ENCODE results near the gene NPC1.
"Not testable (repeated sequence)": the region's sequence is repeated elsewhere in the genome, so short reads cannot be mapped to it uniquely, and the experiment has no call there.

The NPC1 gene

GRCh38 chr18:23573626-23574431 lies 12.5 kb downstream of the NPC1 start:
- no peak for DNase-seq

DNA sequence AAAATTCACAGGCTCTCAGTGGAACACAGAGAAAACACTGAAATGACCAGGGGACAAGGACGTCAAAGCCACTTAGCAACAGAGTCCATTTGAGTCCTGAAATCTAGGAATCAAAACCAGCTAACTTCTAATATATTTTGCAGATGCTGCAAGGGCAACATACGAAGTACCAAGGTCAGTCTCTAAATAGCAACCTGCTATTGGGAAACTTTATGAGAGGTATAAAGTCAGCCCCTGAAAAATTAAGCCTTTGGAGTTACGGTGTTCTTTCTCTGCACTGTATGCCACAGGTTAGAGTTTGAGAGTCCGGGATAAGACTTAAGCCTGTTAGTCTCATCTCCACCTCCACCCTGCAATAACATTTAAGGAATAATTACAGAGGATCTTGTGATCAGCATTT lies 13.3 kb downstream of the NPC1 start:
- no peak for DNase-seq

DNA sequence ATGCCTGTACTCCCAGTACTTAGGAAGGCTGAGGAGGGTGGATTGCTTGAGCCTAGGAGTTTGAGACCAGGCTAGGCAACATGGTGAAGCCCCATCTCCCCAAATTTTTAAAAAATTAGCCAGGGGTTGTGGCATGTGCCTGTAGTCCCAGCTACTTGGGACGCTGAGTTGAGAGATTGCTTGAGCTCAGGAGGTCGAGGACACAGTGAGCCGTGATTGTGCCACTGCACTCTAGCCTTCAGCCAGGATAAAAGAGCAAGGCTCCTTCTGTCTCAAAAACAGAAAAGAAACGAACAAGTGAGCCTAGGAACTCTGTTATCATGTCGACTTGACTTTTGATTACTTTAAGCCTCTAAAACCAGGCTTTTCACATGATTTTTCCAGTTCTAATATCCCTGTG lies 13.7 kb downstream of the NPC1 start:
- no peak for DNase-seq

- no peak for DNase-seq
These were observed 14.3 kb downstream of the NPC1 start for GRCh38 chr18:23572012-23572411.

DNA sequence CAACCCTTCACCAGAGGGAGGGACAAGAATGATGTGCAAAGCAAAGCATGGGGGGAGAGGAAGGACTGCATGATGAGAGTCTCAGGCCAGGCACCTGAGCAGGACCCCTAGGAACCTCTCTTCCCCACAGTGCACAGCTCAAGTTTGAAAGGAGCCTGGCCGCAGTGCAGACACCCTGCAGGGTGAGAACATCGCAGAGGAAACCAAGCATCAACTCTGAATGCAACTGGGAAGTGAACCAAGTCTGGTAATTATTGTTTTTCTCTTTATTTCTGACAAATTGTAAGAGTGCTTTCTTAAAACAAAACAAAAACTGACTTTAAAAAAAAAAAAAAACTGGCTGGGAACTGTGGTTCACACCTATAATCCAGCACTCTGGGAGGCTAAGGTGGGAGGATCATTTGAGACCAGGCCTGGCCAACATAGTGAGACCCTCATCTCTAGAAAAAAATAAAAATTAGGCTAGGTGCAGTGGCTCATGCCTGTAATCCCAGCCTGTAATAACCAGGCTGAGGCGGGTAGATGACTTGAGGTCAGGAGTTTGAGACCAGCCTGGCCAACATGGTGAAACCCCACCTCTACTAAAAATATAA lies 15.3 kb downstream of the NPC1 start:
- no peak for DNase-seq

DNA sequence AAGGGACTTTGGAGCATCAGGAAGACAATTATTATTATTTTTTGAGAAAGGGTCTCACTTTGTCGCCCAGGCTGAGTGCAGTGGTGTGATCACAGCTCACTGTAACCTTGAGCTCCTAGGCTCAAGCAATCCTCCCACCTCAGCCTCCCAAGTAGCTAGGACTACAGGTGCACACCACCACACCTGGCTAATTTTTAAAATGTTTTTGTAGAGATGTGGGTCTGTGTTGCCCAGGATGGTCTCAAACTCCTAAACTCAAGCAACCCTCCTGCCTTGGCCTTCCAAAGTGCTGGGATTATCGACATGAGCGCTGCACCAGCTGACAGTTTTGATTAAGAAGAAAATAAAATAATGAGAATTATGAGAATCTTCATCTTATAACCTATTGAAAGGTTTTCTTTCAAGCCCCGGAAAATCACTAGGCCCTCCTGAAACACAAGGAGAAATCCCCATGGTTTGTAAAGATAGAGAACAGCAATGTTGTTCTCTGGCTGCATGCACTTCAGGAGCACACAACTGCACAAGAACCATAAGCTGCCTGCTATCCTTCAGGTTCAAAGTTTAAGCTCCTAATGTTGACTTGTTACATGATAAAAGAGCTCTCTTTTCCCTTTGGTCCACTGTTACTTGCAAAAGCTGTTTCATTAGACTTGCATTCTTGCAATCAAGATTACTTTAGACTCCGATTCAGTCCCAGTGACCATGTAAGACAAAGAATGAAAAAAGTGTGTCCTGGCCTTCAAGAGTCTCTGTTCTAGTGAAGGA lies 16.8 kb downstream of the NPC1 start:
- no peak for DNase-seq

DNA sequence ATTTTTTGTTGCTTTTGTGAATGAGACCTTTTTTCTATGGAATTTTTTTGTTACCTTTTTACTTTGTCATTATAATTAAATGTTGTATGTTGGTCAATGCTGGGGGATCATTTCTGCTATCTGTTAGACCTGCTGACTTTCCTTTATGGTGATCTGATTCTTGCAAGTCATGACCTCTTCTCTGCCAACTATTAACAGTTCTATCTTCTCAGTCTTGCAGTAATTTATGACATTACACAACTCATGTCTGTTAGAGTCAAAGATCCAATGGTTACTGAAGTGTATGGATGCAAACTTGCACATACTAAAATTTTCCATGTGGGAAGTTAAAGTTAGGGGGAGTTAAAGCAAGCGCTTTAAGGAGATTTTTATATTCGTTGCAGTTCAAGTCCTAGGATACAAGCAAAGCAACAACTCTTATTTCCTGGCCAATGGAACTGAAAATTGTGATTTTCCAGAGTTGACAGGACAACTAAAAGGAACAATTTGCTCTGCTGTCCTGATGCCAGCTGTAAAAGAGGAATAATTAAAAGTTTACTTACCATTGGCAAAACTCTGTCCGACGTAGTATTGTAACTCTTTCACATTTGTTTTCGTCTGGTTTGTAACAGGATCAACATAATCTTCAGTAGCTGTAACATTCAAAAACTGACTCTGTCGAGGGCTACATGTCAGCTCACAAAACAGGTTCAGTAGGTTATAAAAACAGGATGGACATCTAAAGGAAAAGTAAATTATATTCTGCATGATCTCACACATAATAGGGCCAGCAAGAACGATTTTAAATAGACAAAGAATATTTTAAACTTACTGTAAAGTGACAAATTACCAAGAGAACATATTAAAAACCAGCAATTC lies 17.8 kb downstream of the NPC1 start:
- no peak for DNase-seq

- DNase-seq, result no peak
These were observed 18.6 kb downstream of the NPC1 start for GRCh38 chr18:23567671-23568070.

- no peak for DNase-seq
These were observed 20.3 kb downstream of the NPC1 start for GRCh38 chr18:23565916-23566547.

DNA sequence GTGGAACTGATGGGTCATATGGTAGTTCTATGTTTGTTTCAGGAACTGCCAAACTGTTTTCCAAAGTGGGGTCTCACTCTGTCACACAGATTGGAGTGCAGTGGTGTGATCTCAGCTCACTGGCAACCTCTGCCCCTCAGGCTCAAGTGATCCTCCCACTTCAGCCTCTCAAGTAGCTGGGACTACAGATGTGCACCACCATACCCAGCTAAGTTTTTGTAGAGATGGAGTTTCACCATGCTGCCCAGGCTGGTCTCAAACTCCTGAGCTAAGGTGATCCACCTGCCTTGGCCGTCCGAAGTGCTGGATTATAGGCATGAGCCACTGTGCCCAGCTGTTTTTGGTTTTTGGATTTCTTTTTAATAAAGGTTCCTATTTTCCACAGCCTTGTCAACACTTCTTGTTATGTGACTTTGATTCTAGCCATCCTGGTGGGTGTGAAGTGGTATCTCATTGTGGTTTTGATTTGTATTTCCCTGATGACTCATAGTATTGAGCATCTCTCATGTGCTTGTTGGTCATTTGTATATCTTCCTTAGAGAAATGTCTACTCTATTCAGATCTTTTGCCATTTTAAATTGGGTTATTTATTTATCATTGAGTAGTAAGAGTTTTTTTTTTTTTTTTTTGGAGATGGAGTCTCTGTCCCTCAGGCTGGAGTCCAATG lies 22.8 kb downstream of the NPC1 start:
- no peak for DNase-seq

GRCh38 chr18:23560186-23560585 lies 26.1 kb downstream of the NPC1 start:
- no peak for DNase-seq

- DNase-seq, result not testable (repeated sequence)
These were observed 28.8 kb downstream of the NPC1 start for GRCh38 chr18:23557511-23557910.

GRCh38 chr18:23556145-23556780 lies 30.0 kb downstream of the NPC1 start:
- DNase-seq, result no peak

- DNase-seq, result no peak
These were observed 32.4 kb downstream of the NPC1 start for GRCh38 chr18:23553887-23554286.

DNA sequence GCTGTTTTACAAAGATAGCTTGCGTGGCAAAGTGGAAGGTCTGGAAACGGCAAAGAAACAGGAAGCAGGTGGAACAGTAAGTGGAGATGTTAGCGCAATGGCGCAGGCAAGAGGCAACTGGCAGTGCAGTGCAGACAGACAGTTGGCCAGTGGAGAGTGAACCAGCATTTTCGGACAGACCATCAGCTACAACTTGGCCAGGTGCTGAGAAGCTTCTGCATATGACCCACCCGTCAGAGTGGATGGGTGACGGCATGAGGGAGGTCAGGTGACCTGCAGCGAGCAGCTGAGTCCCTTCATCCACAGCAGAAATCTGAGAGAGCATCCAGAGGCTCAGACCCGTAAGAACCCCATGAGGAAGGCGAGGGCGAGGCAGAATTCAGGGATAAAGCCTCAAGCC lies 33.8 kb downstream of the NPC1 start:
- no peak for DNase-seq

DNA sequence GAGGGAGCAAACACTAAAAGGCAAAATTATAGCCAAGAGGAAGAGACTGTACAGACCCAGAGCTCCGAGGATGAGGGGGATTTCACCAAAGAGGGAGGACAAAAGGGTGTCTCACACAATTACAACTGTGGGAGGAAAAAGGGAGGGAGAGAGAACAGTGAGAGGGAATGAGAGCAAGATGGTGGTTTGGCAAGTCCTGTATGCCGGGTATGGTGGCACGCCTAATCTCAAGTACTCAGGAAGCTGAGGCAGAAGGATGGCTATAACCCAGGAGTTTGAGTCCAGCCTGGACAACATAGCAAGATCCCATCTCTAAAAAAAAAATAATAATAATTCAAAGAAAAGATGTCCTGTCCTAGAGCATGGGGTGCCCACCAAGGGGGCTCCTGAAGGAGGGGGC lies 34.3 kb downstream of the NPC1 start:
- DNase-seq, result no peak

DNA sequence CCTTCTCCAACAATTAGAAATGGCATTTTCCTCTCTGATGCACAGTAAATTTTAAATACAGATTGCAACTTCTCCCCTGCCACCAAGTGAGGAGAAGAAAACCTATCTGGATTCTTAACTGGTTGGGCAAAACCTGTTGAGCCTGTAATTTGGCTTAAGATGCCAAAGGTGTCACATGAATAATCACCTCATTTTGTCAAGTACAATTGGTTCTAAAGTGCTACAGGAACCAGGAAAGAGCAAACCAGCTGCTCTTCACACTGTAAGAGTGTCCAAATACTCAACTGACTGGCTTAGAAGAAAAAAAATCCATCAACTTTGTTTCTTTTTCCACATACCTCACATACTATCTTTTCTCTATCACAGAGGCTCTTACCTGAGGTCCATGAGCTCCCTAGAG lies 35.4 kb downstream of the NPC1 start:
- DNase-seq, result no peak

GRCh38 chr18:23548719-23549118 lies 37.6 kb downstream of the NPC1 start:
- DNase-seq, result no peak

DNA sequence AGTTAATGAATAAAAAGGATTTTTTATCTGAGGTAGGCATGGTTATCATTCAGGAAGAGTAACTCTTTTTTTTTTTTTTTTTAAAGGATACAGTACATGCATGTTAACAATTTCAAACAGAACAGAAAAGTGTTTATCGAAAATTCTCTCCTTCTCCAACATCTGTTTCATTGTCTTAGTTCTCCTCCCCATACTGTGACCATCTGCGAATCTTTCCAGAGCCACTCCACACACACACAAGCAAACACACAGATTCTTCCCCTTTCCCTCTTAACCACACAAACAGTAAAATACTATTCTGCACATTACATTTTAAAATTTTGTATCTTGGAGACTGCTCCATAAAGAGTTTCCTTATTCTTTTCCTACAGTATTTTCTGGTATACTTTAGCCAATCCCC lies 38.0 kb downstream of the NPC1 start:
- no peak for DNase-seq

GRCh38 chr18:23547846-23548245 lies 38.5 kb downstream of the NPC1 start:
- DNase-seq, result no peak

DNA sequence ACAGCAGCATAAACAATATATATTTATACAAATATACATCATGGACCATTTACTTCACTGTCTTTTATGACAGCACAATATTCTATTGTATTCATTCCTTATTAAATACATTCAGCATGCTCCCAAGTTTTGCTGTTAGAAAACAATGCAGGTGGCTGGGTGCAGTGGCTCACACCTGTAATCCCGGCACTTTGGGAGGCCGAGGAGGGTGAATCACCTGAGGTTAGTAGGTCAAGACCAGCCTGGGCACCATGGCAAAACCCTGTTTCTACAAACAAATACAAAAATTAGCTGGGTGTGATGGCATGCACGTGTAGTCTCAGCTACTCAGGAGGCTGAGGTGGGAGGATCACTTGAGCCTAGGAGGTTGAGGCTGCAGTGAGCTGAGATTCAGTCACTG lies 39.0 kb downstream of the NPC1 start:
- no peak for DNase-seq
